GM10847 (cell line): ENCODE measurements around the gene ZDHHC14.

Experiments used
- POLR2A ChIP-seq: IDR thresholded peaks from 2 replicates; pipeline ENCODE4 v1.6.1; 2011; ENCODE audit not compliant: insufficient read length; ENCODE audit errors: extremely low read depth

The ZDHHC14 gene

GRCh38 chr6:157505912-157506491 is 125.0 kb downstream of the ZDHHC14 start:
- TF ChIP-seq POLR2A: no peak

DNA sequence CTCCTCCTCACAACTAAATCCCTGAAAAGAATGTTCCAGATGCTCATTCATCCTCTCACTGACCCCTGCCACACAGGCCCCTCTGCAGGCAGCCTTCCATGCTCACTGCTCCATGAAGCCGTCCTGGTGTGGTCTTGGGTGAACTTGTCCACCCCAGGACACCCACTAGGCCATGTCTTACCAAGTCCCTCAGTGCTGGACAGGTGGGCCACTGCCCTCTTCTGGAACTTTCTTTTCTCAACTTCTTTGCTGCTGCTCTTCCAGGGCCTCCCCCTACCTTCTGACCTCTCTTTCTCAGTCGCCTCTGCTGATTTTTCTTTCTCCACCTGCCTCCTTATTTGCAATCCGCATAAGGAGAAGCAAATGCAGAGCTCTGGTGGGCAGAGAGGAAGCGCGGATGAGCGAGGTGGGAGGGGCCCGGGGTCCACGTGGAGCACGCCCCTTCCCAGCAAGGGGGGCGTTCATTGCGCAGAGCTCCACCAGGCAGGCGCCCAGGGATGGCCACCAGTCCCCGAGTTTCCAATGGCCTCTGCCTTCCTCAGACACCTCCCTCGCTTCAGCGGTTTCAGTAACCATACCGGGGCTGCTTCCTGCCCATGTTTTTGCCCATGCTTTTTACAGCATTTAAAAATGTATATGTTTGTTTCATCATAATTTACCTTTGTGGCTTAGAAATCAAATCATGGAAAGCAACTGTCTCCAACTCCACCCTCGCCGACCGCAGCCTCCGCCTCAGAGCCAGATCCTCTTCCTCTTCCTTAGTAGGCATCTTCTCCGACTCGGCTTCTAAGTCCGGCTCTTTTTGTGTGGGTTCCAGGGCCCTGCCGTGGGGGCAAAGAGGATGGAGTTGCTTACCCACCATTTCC is 129.6 kb downstream of the ZDHHC14 start:
- TF ChIP-seq POLR2A: no peak

DNA sequence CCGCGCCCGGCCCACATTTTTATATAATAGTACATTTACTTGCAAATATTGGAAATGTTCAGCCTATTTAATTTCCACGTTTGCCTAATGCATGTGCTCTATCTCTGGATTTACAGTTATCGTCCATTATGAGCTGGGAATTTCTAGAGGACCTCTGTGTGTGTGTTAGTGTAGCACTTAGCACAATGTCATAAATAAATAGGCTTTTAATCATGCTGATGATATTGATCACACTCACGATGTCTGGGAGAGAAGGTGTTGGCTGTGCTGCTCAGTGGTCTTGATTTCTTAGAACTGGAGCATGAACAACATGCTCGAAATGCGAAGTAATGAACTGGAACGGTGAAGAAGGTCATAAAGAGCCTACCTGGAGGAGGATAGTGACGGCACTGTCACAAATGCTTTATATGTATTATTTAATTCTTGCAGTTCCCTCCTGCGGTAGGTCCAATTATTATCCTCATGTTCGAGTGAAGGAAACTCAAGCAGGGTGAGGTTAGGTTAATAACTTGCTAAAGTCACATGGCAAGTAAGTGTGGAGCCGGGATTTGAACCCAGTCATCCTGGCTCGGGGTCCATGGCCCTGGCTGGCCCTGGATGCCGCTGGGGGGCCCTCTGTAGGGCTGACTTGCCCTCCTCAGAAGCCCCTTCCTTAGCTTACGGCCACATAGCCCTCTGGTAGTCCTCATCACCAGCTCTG is 130.8 kb downstream of the ZDHHC14 start:
- TF ChIP-seq POLR2A: no peak

DNA sequence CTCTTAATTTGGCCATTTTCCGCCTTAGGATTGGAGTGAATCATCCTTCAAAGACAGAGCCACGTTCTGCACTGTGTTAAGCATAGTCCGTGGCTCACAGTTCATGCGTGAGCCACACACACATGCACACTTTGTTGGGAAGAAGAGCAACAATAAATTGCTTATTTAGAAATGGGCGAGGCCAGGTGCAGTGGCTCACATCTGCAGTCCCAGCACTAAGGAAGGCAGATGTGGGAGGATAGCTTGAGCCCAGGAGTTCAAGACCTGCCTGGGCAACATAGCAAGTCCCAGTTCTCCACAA is 131.3 kb downstream of the ZDHHC14 start:
- TF ChIP-seq POLR2A: no peak

DNA sequence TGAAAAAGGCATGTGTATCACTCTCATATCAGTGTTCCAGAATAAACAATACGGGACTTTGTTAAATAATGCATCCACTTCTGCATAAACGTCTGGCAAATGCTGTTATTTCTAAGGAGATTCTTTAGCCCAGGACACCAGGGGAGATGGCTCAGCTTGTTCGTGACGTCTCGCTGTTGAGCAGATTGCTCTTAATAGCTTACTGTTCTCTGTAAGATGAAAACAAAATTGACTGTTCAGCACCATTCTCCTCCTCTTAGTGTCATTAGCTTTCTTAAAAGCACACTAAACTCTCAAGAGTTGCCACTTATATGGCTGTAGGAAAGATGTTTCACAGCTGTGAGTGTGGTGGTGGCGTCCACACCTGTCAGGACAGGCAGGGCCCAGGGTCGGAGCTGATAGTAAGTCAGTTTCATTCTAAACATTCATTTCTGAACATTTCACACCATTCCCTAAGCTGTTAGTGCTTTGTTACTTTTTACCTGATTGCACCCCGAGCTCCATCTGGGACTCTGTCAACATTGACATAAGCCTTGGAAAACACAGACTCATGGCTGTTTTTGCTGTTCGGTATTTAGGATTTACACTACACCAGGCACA is 132.1 kb downstream of the ZDHHC14 start:
- no peak for TF ChIP-seq POLR2A

DNA sequence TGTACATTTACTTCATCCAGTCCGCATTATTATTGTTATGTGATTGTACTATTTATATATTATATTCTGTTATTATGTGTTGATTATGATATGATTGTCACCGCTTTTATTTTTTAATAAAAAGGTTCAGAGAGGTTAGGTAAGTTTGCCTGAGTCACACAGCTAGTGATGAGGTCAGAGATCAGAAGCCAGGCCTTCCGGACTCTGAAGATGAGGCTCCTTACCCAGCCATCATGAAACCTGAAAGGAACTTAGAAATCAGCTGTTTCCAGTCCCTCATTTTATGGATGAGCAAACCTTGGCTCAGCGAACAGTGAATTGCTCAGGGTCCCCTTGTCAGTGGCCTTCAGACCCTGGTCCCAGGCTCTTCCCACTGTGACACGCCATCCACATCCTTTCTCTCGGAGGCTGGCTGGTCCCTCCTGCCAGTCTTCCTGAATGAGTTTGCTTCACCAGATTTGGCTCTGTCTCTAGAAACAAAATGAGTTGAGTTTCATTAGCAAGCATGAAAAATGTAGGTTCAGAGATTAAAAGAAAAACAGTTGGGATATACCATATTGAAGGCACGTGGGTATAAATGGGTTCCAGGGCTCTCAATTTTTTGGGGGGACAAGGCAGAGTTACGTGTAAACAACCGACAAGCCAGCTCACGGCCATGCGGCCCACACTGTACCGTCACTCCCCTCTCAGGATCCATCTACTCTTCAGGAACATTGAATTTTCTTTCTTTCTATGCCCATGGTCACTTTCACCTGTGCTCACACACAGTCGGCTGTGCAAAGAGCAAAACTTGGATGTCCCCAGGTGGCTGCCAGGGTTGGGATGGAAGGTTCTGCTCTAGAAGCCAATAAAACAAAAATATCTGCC is 132.9 kb downstream of the ZDHHC14 start:
- TF ChIP-seq POLR2A: no peak

DNA sequence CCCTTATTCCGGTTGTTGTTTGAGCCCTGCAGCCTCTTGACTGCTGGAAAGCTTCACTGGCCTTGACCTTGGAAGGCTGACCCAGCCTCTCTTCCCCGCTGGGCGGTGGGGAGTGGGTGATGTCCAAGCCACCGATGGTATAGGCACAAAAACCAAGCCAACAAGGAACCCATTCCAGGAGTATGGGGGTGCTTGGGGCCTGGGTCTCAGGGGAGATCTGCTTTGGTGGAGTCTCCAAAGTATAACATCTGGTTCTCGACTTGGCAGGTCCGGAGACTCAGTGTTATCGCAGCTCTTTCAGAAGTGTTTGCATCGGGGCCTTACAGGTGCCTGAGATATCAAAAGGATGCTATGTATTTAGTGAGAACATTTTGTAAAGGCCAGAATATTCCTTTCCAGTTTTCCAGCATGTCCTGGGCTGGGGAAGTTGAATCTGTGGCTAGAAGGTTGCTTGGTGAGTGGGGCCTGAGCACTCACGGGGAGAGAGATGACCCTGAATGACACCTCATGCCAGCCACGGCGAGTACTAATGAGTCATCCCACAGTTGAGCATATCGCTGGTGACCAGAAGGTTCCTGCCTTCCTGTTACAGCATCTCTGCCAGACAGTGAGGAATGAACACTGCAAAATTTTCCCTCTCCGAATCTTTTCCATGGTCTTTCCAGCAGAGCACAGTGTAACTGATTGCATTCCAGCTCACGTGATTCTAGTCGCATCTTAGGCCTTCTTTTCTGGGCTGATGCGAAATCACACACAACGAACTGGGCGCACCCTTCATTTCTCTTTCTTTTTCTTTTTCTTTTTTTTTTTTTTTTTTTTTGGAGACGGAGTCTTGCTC is 133.9 kb downstream of the ZDHHC14 start:
- no peak for TF ChIP-seq POLR2A

DNA sequence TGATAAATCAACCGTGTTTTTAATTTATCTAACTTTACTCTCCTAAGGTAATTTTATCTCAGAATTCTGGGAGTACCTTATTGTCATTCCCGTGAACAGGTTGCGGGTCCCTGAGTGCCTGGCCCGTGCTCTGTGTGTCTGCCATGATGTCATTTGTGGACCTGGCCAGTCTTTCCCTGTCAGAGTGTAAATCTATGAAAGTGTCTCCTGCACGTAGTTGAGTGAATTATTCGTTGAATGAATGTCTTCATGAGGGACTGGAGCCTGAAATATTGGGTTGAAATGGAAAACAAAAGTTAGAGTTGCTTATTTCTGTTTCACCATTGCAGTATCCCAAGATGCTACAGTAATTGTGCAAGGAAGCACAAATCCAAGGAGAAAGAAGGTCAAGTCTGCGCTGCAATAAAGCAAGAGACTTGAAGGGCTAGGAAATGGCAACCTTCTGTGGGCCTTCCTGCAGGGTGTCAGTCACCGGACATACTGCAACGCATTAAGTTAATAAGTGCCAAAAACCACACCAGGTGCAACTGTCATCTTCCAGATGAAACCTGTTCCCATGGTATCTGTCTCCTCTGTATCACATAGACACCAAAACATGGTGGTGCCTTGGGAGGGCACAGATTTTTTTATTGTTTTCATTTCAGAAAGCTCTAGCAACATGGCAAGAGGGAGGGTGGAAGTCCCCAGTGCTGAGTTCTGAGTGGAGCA is 135.5 kb downstream of the ZDHHC14 start:
- no peak for TF ChIP-seq POLR2A

GRCh38 chr6:157517601-157518359 is 136.8 kb downstream of the ZDHHC14 start:
- TF ChIP-seq POLR2A: no peak

DNA sequence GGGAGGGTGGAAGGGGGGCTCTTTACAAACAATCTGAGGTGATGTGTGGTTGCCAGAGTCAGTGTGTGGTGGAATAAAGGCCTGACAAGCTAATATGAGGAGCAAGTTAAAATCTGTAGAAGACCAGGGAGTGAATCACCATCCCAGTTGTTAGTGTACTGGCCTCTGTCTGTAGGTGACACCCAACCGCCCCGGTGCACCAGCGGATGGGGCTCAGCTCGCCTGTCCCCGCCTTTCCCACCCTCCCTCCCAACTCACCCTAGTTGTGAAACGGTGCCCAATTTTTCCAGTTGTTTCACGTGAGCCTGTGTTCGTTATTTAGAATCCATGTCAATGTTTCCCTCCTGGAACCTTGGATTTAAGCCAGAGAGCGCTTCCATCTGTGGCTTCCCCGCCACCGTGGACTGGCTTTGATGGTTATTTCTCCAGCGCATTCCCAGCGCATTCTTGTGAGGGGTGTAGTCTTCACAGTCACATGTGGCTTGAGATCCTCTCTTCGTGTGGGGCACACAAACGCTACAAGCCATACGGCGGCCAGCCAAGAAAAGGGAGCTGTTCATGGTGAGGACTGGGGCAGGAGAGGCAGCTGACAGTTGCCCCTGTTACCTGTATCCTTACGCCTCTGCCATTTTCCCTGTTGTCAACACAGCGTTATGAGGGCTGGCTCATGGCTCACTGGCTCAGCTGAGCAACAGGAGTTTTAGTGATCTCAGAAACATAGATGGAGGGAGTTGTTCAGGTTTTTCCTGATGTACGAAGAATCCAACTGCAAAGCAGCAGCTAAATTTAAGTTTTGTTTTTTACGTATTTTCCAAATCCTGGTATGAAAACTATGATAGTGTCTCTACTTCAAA is 137.6 kb downstream of the ZDHHC14 start:
- TF ChIP-seq POLR2A: no peak

GRCh38 chr6:157519255-157520116 is 138.5 kb downstream of the ZDHHC14 start:
- TF ChIP-seq POLR2A: no peak
